Measurements from ENCODE around the gene PRKCZ.
"Not testable (repeated sequence)": the region's sequence is repeated elsewhere in the genome, so short reads cannot be mapped to it uniquely, and the experiment has no call there.

PRKCZ gene

DNA sequence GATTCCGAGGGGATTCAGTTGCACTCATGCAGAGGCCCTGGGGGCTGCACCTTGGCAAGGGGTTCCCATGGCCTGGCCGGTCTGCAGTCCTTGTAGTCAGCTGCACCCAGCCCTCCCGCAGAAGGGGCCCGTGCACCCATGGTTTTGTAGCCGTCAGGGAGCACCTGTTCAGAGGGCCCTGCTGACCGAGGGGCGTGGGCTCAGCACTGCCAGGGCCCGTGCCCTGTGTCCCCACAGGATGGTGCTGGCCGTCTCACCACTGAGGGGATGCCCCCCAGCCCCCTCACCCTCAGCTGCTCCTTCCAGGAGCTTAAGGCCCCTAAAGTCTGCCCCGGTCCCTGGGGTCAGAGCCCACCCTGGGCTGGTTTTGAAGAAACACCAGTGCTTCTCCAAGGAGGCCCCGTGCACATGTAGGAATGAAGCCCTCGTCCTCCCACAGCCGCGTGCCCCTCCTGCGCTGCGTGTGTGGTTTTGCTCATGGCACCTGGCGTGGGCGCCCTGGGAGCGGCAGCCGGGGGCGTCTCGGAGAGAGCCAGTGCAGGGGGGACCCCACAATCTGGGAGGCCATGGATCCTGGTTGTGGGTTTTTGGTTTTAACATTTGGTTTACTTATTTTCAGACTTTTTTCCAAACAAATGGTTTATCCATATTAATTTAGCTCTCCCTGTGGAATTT lies 40.1 kb downstream of the PRKCZ start:
- Mint-ChIP-seq H3K4me3 (no peak overlapping the region), H3K9me3 (no peaks in the 10 kb centered on the region), H3K36me3 (ENCODE audit: low read depth) (no peaks in the 10 kb centered on the region), H3K4me1 (ENCODE audit: low read depth) (no peaks in the 10 kb centered on the region), H3K27ac (no peak overlapping the region), H3K27me3 (ENCODE audit: low read depth) (no peaks in the 10 kb centered on the region)

DNA sequence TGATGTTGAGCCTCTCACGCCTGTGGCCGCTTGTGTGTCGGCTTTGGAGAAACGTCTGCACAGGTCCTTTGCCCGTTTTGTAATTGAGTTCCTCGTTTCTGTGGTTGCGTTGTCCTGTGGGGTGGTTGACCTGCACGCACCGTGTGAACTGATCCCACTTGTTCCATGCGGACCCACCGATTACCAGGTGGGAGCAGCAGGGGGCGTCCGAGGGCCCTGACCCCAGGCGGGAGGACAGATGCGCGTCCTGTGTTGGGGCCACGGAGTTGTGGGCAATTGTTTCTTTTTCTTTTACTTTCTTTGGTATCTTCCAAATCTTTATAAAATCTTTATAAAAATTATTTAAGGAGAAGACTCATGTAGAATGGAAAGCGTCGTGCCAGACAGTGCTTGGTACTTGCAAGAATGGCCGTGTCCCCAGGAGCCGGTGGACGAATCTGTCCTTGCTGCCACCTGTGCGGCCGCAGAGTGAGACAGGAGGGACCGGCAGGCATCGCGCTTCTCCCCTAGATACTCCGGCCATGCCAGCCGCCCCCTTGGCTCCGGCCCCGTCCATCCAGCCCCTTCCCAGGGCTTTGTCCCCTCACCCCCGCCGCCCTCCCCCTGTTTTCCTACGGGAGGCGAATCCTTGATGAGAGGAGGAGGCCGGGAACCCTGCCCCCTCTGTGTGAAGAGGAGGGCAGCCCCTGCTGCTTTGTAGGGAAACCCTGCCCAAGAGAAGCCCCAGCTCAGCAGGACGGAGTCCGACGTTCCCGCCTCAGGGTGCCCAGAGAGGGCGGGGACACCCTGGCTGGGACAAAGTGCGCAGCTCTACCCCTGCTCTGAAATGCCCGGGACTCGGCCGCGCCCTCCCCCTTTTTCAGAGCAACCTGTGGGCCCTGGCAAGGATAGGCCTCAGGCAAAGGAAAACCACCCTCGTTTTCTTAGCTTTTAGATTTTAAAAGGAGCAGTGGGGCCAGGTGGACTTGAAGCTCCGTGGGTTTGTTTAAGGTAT lies 41.7 kb downstream of the PRKCZ start:
- H3K27me3 Mint-ChIP-seq (ENCODE audit: low read depth) = no peaks in the 10 kb centered on the region
- H3K4me3 Mint-ChIP-seq = no peak overlapping the region
- H3K27ac Mint-ChIP-seq = no peak overlapping the region
- no peaks in the 10 kb centered on the region for H3K36me3 Mint-ChIP-seq (ENCODE audit: low read depth)
- H3K4me1 Mint-ChIP-seq (ENCODE audit: low read depth) = no peaks in the 10 kb centered on the region
- H3K9me3 Mint-ChIP-seq = no peaks in the 10 kb centered on the region

DNA sequence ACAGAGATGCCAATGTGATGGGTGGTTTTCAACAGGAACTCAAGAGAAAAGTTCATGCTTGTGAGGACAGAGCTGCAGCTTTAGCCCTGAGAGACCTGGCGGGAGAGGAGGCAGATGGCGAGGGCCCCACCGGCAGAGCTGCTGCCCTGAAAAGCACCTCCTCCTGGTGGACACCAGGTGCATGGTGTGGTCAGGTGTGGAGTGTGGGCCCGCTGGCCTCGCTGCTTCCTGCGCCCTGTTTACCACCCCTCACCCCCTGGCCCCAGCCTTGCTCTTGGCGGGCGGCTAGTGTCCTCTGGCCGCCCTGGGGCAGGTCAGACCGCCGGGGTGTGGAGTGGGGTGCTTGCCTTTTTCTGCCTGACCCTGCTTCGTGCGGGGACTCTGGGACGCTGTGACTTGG lies 42.8 kb downstream of the PRKCZ start:
- Mint-ChIP-seq H3K27me3 (ENCODE audit: low read depth) (no peaks in the 10 kb centered on the region), H3K9me3 (no peaks in the 10 kb centered on the region), H3K4me1 (ENCODE audit: low read depth) (no peaks in the 10 kb centered on the region), H3K36me3 (ENCODE audit: low read depth) (no peaks in the 10 kb centered on the region), H3K4me3 (no peak overlapping the region), H3K27ac (no peak overlapping the region)

DNA sequence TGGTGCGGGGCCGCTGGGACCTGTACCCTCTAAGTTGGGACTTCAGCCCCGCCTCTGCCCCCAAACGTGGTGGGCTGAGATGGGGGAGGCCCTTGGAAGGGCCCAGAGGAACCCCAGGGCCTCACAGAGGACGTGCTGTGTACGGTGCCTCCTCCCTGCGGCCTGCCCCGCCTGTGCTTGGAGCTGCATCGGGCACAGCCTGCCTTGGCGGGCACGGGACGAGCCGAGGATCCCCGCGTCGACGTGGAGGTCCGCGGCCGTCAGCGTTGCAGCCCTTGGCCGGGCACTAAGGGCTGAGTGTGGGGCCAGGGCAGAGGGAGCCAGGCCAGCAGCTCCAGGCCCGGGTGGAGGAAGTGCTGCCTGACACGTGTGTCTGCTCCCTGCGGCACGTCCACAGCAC lies 43.4 kb downstream of the PRKCZ start:
- H3K36me3 Mint-ChIP-seq (ENCODE audit: low read depth) = no peaks in the 10 kb centered on the region
- no peak overlapping the region for H3K4me3 Mint-ChIP-seq
- H3K4me1 Mint-ChIP-seq (ENCODE audit: low read depth) = no peaks in the 10 kb centered on the region
- no peaks in the 10 kb centered on the region for H3K9me3 Mint-ChIP-seq
- no peak overlapping the region for H3K27ac Mint-ChIP-seq
- H3K27me3 Mint-ChIP-seq (ENCODE audit: low read depth) = no peaks in the 10 kb centered on the region

DNA sequence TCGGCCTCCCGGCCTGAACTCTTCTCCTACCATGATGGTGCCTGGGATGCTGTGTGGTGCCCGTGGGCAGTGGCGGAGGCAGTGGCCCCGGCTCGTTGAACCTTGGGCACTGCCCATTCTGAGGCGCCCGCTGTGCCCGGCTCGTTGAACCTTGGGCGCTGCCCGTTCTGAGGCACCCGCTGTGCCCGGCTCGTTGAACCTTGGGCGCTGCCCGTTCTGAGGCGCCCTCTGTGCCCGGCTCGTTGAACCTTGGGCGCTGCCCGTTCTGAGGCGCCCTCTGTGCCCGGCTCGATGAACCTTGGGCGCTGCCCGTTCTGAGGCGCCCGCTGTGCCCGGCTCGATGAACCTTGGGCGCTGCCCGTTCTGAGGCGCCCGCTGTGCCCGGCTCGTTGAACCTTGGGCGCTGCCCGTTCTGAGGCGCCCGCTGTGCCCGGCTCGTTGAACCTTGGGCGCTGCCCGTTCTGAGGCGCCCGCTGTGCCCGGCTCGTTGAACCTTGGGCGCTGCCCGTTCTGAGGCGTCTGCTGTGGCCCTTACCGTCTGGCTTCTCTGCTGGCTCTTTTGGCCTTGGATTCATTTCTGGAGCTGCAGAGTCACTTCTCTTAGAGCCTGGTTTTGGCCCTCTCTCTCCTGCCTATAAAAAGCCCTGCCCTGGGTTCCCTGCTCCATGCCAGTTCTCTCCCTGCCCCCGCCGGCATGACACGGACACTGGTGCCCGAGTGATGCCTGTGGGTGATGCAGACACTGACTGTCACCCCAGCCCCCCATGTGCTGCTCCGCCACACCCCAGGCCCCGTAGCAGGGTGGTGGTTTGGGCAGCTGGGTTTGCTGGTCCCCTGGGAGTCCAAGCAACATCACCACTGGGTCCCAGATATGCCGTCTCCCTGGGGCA lies 44.3 kb downstream of the PRKCZ start:
- H3K27ac Mint-ChIP-seq = not testable (repeated sequence)

DNA sequence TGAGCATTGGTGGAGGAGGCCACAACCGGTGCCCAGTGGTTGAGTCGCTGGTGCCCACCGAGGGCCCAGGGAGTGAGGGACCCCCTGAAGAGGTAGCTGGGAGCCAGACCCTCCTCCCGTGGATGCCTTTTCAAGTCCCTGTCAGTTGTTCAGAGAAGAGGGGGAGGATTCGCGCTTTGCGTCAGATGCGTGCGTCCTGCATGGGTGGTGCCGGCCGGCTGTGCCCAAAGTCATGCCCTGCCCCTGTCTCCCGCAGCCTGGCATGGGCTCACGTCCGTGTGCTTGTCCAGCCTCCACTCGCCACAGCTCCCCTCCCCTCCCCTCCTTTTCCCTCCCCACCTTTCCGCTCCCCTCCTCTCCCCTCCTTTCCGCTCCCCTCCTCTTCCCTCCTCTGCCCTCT lies 45.2 kb downstream of the PRKCZ start:
- H3K27ac Mint-ChIP-seq = no peak overlapping the region
- no peaks in the 10 kb centered on the region for H3K36me3 Mint-ChIP-seq (ENCODE audit: low read depth)
- no peaks in the 10 kb centered on the region for H3K4me1 Mint-ChIP-seq (ENCODE audit: low read depth)
- no peaks in the 10 kb centered on the region for H3K27me3 Mint-ChIP-seq (ENCODE audit: low read depth)
- H3K9me3 Mint-ChIP-seq = no peaks in the 10 kb centered on the region
- H3K4me3 Mint-ChIP-seq = no peak overlapping the region

More for the DNA sequence above, 44.3 kb downstream of the PRKCZ start:
- not testable (repeated sequence) for H3K4me1 Mint-ChIP-seq (ENCODE audit: low read depth); H3K27me3 Mint-ChIP-seq (ENCODE audit: low read depth); H3K9me3 Mint-ChIP-seq; H3K36me3 Mint-ChIP-seq (ENCODE audit: low read depth); H3K4me3 Mint-ChIP-seq

DNA sequence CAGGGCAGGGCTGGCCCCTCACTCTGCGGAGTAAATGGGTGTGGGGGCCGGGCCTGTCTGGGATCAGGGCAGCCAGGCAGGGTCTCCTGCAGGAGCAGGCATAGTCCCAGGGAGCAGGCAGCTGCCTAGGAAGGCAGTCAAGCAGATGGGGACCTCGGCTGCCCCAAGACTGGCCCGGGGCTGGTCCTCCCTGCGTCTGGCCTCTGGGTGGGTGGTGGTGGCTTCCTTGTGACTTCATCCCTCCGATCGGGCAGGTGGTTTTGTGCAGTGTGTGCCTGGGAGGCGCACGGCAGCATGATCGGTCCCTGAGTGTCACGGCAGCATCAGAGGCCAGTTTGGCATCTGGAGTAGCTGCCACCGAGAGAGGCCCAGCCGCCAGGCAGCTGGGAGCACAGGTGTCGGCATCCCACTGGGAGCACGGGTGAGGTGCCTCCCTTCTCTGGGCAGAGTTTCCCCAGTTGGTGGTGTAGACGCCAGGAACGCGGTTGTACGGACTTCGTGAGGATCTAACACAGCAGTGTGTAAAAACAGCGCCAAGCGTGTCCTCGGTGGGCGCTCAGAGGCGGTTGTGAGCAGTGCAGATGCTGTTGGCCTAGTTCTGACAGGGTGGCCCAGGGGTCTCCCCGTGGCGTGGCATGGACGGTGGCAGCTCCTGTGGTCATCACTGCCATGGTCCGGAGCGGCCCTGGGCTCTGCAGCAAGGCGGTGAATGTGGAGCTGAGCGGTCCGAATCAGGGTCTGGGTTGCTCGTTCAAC lies 45.9 kb downstream of the PRKCZ start:
- no peaks in the 10 kb centered on the region for H3K36me3 Mint-ChIP-seq (ENCODE audit: low read depth)
- no peaks in the 10 kb centered on the region for H3K27me3 Mint-ChIP-seq (ENCODE audit: low read depth)
- no peak overlapping the region for H3K4me3 Mint-ChIP-seq
- H3K9me3 Mint-ChIP-seq = no peaks in the 10 kb centered on the region
- H3K27ac Mint-ChIP-seq = no peak overlapping the region
- H3K4me1 Mint-ChIP-seq (ENCODE audit: low read depth) = no peaks in the 10 kb centered on the region

DNA sequence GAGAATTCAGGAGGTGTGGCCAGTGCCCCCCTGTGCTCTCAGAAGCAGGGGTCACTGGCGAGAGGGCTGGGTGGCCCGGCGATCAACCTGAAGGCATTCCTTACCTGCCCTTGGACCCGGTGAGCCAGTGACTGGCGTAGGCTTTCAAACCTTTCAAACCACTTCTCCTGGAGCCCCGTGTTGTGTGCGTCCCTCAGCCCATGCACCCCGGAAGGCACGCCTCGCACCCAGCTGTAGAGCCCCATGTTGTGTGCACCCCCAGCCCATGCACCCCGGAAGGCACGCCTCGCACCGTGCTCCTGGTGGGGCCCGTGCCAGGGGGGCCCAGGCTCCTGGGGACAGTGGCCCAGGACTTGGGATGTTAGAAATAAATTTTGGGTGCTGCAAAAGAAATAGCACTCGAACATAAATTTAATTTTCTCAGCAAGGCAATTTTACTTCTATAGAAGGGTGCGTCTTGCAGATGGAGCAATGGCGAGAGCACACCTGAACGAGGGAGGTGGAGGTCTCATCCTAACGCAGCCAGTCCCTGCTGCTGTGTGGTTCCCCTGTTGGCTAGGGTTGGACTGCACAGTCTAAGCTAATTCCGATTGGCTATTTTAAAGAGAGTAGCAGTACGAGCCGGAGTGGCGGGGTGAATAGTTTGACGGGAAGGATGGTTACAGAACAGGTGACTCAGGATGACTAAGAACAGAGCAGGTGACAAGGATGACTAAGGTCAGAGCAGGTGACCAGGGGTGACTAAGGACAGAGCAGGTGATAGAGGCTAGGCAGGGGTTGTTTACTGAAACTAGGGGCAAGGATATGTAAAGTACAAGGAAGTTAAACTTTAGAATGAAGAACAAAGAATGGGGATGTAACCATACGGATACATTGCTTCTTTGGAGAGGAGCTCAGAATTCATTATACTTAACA lies 47.4 kb downstream of the PRKCZ start:
- no peaks in the 10 kb centered on the region for H3K36me3 Mint-ChIP-seq (ENCODE audit: low read depth)
- H3K27ac Mint-ChIP-seq = no peak overlapping the region
- H3K9me3 Mint-ChIP-seq = no peaks in the 10 kb centered on the region
- H3K4me1 Mint-ChIP-seq (ENCODE audit: low read depth) = no peaks in the 10 kb centered on the region
- H3K27me3 Mint-ChIP-seq (ENCODE audit: low read depth) = no peaks in the 10 kb centered on the region
- H3K4me3 Mint-ChIP-seq = no peak overlapping the region

DNA sequence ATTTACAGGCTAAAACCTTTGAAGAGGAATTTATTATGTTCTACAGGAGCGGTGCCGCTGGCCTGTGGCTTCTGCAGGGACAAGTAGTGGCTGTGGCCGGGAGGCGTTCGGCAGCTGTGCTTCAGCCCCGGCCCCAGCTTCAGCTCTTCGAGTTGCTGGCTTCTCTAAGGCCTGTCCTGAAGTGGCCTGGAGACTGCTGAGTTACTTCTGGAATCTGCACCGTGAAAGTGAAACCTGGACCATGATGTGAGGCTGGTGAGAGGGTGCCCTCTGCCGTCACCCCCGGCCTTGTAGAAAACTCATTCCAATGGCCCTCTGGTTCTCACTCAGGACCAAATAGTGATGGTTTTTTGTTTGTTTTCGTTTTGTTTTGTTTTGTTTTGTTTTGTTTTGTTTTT lies 48.1 kb downstream of the PRKCZ start:
- Mint-ChIP-seq H3K27ac (no peak overlapping the region), H3K9me3 (no peaks in the 10 kb centered on the region), H3K36me3 (ENCODE audit: low read depth) (no peaks in the 10 kb centered on the region), H3K4me1 (ENCODE audit: low read depth) (no peaks in the 10 kb centered on the region), H3K4me3 (no peak overlapping the region), H3K27me3 (ENCODE audit: low read depth) (no peaks in the 10 kb centered on the region)

DNA sequence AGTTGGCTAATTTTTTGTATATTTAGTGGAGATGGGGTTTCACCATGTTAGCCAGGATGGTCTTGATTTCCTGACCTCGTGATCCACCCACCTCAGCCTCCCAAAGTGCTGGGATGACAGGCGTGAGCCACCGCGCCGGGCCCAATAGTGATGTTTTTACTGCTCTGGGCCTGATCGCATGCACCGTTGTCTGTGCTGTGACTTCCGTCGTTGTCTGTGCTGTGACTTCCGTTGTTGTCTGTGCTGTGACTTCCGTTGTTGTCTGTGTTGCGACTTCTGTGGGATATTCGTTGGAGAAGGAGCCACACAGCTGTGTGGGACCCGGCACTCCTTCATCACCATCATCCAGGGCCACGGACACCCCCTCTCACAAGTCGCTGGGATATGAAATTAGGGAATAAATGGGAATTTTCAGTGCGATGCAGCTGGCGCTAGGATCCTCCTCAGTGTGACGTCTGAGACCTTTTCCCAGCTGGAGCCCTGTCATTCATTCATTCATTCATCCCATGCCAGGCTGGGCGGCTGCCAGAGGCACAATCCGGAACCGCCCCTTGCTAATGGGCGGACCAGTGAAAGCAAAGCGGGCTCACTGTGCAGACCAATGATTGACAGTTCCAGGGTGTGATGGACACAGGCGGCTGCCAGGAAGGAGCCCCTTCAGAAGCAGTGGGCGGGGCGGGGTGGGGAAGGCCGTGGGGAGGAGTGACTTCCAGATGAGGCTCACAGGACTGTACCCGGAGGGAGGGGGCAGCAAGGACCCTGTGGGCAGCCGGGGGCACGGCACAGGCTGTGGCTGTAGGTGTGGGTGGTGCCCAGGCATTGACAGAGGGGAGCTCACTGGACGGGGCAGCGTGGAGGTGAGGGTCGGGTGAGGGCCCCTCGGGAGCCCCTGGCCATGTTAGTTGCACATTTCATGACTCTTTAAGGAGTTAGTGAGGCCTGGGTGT lies 48.9 kb downstream of the PRKCZ start:
- Mint-ChIP-seq H3K27me3 (ENCODE audit: low read depth) (no peaks in the 10 kb centered on the region), H3K27ac (no peak overlapping the region), H3K9me3 (no peaks in the 10 kb centered on the region)

DNA sequence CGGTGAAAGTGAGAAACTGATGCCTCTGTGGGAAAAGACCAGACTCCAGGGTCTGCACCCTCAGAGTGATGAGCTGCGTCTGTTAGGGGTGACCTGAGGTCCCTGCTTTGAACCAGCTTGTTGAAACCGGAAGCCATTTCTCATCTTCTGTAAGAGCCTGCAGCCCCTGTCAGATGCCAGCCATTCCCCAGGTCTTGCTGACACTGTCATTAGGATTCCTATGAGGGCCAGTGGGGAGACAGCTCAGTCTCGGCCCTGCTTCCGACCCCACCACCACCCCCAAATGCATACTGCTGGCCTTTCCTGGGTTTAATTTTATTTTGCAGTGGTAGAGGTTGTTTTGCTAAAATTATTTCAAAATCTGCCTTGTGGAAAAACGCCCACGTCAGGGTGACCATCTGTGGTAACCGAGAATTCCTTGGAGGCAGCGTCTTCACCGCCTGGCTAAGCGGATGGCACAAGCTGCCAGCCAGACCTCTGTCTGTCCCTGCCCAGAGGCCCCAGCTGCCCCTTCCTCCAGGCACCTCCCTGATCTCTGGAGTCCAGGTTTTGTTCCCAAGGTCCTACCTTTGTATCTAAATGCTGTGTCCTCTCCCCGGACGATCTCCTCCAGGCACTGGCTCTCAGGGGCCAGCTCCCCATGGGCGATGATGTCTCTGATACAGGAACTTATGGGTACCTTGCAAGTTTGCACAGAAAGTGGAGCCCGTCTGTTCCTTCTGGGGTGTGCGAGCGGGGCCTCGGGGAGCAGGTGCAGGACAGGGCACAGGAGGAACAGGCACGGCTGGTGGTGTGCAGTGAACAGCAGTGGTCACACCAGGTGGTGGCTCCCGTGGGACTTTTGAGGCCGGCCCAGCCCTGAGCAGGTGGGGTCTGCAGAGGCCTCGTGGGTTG lies 49.9 kb downstream of the PRKCZ start:
- no peaks in the 10 kb centered on the region for H3K36me3 Mint-ChIP-seq (ENCODE audit: low read depth)
- no peaks in the 10 kb centered on the region for H3K9me3 Mint-ChIP-seq
- H3K4me3 Mint-ChIP-seq = no peak overlapping the region
- H3K4me1 Mint-ChIP-seq (ENCODE audit: low read depth) = no peaks in the 10 kb centered on the region
- H3K27me3 Mint-ChIP-seq (ENCODE audit: low read depth) = no peaks in the 10 kb centered on the region
- no peak overlapping the region for H3K27ac Mint-ChIP-seq

More for the DNA sequence above, 48.9 kb downstream of the PRKCZ start:
- no peaks in the 10 kb centered on the region for H3K36me3 Mint-ChIP-seq (ENCODE audit: low read depth)
- H3K4me1 Mint-ChIP-seq (ENCODE audit: low read depth) = no peaks in the 10 kb centered on the region
- H3K4me3 Mint-ChIP-seq = no peak overlapping the region

DNA sequence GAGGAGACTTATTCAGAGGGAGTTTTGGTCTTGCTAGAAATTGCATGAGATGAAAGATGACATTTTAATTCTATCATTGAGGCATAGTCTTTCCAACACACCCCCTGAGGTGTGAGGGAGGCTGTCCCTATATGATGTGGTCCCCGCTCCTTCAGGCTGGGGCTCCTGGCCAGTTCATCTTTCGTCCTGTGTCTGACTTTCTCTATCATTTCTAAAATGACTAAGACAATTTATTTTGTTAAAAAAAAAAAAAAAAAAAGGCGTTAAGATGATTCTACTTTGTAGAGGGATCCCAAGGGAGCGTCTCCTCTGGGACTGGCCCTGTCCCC lies 50.5 kb downstream of the PRKCZ start:
- Mint-ChIP-seq H3K27me3 (ENCODE audit: low read depth) (no peaks in the 10 kb centered on the region), H3K36me3 (ENCODE audit: low read depth) (no peaks in the 10 kb centered on the region), H3K4me1 (ENCODE audit: low read depth) (no peaks in the 10 kb centered on the region), H3K4me3 (no peak overlapping the region), H3K27ac (no peak overlapping the region), H3K9me3 (no peaks in the 10 kb centered on the region)

All from T-helper 1 cell treated with Interleukin-12 subunit alpha and Interleukin-12 subunit beta and Interleukin-4 antibody, amounts not matched to agents 30 μg/mL and 1 μg/mL, for 36 hours (primary cell).